Prostate gland (tissue), 2 donors: ENCODE measurements around the gene TMEM86B. TPM values are rescaled to one million over a fixed set of nuclear protein-coding genes. Genes with fewer than 3 reads are reported as not detected.

Experiments used
- DNase-seq: peaks from one replicate; pipeline ENCODE4 v3.0.0-alpha.2; 2019; ENCODE audit warnings: low spot score
- H3K27ac ChIP-seq, 2 donors: fragments of 200-600 bp; sonication (generic); 2 replicates each; pipeline ENCODE4 v1.5.1; 2017 to 2019
- H3K27me3 ChIP-seq: fragments of 200-600 bp; sonication (generic); replicated peaks from 2 replicates; pipeline ENCODE4 v1.5.1; 2019; ENCODE audit not compliant: insufficient read depth
- H3K36me3 ChIP-seq, 2 donors: fragments of 200-600 bp; sonication (generic); 1 replicate in 1 of 2; 2 replicates in 1 of 2; pipeline versions ENCODE4 v1.5.1 to v1.8.1; 2017 to 2019
- H3K4me1 ChIP-seq: fragments of 200-600 bp; sonication (generic); replicated peaks from 2 replicates; pipeline ENCODE4 v1.5.1; 2019
- H3K4me3 ChIP-seq, 2 donors: fragments of 200-600 bp; sonication (generic); 2 replicates each; pipeline ENCODE4 v1.5.1; 2017 to 2019
- H3K9me3 ChIP-seq: fragments of 200-600 bp; sonication (generic); 2 replicates; pipeline ENCODE4 v1.5.1; 2017
- POLR2A ChIP-seq: fragments of 450-650 bp; IDR thresholded peaks from one replicate; pipeline ENCODE4 v1.6.1; 2016; ENCODE audit warnings: antibody characterized with exemption, mild to moderate bottlenecking
- POLR2AphosphoS5 ChIP-seq: sonication (generic); formaldehyde crosslinking; IDR thresholded peaks from one replicate; pipeline ENCODE4 v1.6.1; 2017; ENCODE audit warnings: antibody characterized with exemption
- whole genome bisulfite sequencing: methylation state at CpG from one replicate; pipeline ENCODE4 v1.1.5; 2018; 5-methylcytosine and 5-hydroxymethylcytosine counted together
- intact Hi-C: fragments of 100-400 bp; cut with DNase I; formaldehyde crosslinking; loops from one replicate; pipeline ENCODE4 v1.14.2; 2022
- total RNA-seq, 2 donors: library from RNA; depleted of rRNA; stranded (reverse); fragments of >200 nt; gene quantifications; one replicate each; pipeline ENCODE4 v1.1.0, GENCODE V29; 2016
- TF ChIP-seq, protein P1 (sequence below), 4 experiments: fragments of 200-600 bp in 2 of 4; fragments of 450-650 bp in 2 of 4; sonication (generic) in 2 of 4; IDR thresholded peaks; 1 replicate in 3 of 4; 2 replicates in 1 of 4; pipeline ENCODE4 v1.5.1; 2016 to 2019; ENCODE audit warnings: antibody characterized with exemption in 4 of 4, mild to moderate bottlenecking in 2 of 4, moderate library complexity in 2 of 4

The TMEM86B gene
- total RNA-seq, 2 donors from 2014 or later: 1.5 to 10.8 TPM

DNA sequence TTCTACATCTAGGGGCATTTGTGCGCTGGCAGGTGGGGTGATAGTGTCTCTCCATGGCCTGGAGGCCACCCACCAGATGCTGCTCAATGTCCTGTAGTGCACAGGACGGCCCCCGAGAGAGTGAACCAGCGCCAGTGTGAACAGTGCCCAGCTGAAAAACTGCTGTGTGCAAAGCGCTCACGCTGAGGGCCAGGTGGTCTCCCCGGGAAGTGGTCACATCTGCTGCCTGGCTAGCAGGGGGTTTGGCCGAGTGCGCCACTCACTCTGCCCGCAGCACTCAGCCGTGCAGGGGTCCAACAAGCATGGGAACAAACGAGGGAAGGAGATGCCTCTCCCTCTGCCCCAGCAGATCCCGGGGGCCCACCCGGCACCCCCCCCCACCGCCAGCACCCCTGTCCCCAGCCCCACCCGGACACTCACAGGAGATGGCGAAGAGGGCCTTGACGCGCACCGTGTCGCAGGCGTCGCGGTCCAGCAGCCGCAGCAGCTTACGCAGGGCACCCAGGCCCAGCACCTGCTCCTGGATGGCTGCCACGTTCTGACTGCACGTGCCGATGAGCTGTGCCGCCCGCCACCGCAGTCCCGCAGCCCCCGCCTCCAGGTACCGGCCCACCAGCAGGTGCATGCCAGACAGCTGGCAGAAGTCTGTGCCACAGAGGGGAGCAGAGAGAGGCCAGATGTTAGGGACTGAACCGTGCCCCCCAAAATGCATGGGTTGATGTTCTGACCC is 45.6 kb upstream of the TMEM86B start:
- no peaks in the 10 kb centered on the region for H3K27me3 ChIP-seq
- peaks cover under 1% of the 10 kb centered on the region for H3K4me1 ChIP-seq
- H3K27ac ChIP-seq: no peak overlapping the region
- no peak overlapping the region for H3K4me3 ChIP-seq
- no peak for TF ChIP-seq POLR2A
- DNase-seq: no peak
- H3K36me3 ChIP-seq: peaks cover 0 to 12% of the 10 kb centered on the region in 2 donors
- no peaks in the 10 kb centered on the region for H3K9me3 ChIP-seq
- intact Hi-C loops: no loop called here
- 93% methylated on average over 29 of the region's 36 CpGs for WGBS

DNA sequence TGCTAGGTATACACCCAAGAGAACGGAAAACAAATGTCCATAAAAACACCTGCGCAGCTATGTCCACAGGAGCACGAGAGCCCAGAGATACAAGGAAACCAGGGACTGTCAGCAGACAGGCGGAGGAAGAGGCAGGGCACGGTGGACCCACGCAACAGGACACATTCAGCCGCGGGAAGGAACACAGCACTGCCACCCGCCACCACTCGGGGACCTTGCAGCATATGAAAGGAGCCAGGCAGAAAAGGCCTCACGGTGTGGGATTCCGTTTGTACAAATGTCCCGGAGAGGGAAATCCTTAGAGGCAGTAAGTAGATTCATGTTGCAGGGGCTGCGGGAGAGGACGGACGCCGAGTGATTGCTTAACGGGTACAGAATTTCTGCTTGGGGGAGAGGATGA is 43.6 kb upstream of the TMEM86B start:
- intact Hi-C loops: no loop called here
- H3K36me3 ChIP-seq: peaks cover 0 to 10% of the 10 kb centered on the region in 2 donors
- TF ChIP-seq POLR2AphosphoS5 (no peak), POLR2A (no peak)
- TF ChIP-seq, protein P1, sequence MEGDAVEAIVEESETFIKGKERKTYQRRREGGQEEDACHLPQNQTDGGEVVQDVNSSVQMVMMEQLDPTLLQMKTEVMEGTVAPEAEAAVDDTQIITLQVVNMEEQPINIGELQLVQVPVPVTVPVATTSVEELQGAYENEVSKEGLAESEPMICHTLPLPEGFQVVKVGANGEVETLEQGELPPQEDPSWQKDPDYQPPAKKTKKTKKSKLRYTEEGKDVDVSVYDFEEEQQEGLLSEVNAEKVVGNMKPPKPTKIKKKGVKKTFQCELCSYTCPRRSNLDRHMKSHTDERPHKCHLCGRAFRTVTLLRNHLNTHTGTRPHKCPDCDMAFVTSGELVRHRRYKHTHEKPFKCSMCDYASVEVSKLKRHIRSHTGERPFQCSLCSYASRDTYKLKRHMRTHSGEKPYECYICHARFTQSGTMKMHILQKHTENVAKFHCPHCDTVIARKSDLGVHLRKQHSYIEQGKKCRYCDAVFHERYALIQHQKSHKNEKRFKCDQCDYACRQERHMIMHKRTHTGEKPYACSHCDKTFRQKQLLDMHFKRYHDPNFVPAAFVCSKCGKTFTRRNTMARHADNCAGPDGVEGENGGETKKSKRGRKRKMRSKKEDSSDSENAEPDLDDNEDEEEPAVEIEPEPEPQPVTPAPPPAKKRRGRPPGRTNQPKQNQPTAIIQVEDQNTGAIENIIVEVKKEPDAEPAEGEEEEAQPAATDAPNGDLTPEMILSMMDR (IDR thresholded peaks at IDR 0.05): no peak

DNA sequence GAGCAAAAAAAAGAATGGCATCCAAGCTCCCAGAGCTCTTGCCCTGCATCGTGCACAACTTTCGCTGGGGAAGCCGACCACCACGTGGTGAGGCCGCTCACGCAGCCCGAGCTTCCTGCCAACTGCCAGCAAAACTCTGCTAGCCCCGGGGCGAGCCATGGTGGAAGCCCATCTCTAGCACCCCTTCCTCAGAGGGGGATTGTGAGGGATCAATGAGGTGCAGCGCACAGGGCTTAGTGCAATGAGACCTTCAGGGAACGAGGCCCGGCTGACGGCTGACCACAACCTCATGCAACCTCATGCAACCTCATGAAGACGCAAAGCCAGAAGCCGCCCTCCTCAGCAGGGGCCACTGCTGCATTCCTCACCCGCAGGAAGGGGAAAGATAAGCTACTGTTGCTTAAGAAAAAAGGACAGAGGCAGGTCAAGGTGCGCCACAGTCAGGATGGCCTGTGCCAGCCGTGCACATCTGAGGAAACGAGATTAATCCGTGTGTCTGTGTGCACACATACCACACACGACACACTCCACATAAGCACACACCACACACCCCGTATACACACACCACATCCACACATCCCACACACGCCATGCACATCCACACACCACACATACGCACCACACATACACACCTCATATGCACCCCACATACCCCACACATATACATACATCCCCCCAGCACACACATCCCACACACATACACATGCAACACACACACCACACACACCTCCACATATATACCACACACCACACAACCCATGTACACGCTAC is 41.8 kb upstream of the TMEM86B start:
- H3K4me3 ChIP-seq: no peak overlapping the region
- DNase-seq: no peak
- no peak overlapping the region for H3K27ac ChIP-seq
- intact Hi-C loops: no loop called here
- TF ChIP-seq POLR2A (no peak), POLR2AphosphoS5 (no peak)
- TF ChIP-seq, protein P1 (IDR thresholded peaks at IDR 0.05): no peak
- H3K4me1 ChIP-seq: no peaks in the 10 kb centered on the region
- no peaks in the 10 kb centered on the region for H3K27me3 ChIP-seq
- H3K9me3 ChIP-seq: no peaks in the 10 kb centered on the region
- 89% methylated on average over 25 of the region's 25 CpGs for WGBS
- H3K36me3 ChIP-seq: peaks cover 0 to 6% of the 10 kb centered on the region in 2 donors

More for the DNA sequence above, 43.6 kb upstream of the TMEM86B start:
- Histone ChIP-seq H3K27me3 (no peaks in the 10 kb centered on the region), H3K27ac (no peak overlapping the region), H3K4me3 (no peak overlapping the region), H3K4me1 (no peaks in the 10 kb centered on the region), H3K9me3 (no peaks in the 10 kb centered on the region)
- no peak for DNase-seq
- WGBS: 91% methylated on average over 18 of the region's 18 CpGs

DNA sequence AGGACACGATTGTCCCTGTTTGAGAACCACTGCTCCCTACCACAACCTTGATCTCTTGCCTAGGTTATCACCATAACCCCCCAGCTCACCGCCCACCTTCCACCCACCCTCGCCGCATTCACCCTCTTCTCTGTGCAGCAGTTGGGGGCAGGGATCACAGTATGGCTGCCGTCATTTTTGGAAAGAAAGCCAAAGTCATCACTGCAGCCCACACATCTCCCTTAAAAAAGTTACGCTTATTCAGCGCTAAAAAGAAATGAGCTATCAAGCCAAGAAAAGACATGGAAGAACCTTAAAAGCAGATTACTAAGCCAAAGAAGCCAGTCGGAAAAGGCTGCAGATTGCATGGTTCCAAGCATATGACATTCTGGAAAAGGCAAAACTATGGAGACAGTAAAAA is 40.7 kb upstream of the TMEM86B start:
- TF ChIP-seq POLR2AphosphoS5: no peak
- no peak for TF ChIP-seq POLR2A
- TF ChIP-seq, protein P1 (IDR thresholded peaks at IDR 0.05): no peak
- Histone ChIP-seq H3K9me3 (no peaks in the 10 kb centered on the region), H3K36me3 (peaks cover 0 to 6% of the 10 kb centered on the region in 2 donors), H3K27me3 (no peaks in the 10 kb centered on the region), H3K27ac (no peak overlapping the region), H3K4me1 (no peaks in the 10 kb centered on the region), H3K4me3 (no peak overlapping the region)
- intact Hi-C loops: no loop called here
- DNase-seq: no peak
- WGBS: 89% methylated on average over 8 of the region's 8 CpGs

DNA sequence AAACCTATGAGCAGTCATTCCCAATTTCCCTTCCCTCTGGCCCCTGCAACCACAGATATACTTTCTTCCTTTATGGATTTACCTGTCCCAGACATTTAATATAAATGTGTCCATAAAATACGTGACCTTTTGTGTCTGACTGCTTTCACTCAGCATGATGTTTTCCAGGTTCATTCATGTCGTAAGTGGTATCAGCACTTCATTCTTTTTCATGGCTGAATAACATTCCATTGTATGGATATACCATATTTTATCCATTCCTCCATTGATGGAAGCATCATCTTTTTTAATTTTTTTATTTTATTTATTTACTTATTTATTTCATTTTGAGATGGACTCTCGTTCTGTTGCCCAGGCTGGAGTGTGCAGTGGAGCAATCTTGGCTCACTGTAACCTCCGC is 38.3 kb upstream of the TMEM86B start:
- 97% methylated on average over 4 of the region's 4 CpGs for WGBS
- DNase-seq: no peak
- no peaks in the 10 kb centered on the region for H3K36me3 ChIP-seq
- H3K4me1 ChIP-seq: no peaks in the 10 kb centered on the region
- no peak for TF ChIP-seq POLR2A
- TF ChIP-seq, protein P1 (IDR thresholded peaks at IDR 0.05): no peak
- no peak for TF ChIP-seq POLR2AphosphoS5
- no peak overlapping the region for H3K27ac ChIP-seq
- H3K4me3 ChIP-seq: no peak overlapping the region
- intact Hi-C loops: no loop called here
- no peaks in the 10 kb centered on the region for H3K9me3 ChIP-seq
- no peaks in the 10 kb centered on the region for H3K27me3 ChIP-seq
